Osteoblast (primary cell): ENCODE measurements around the gene SCGB3A2. TPM values are rescaled to one million over a fixed set of nuclear protein-coding genes. Genes with fewer than 3 reads are reported as not detected.

Source experiments
- DNase-seq: peaks from one replicate; pipeline ENCODE4 v3.0.0; 2011; ENCODE audit warnings: low spot score, mixed read lengths; ENCODE audit not compliant: insufficient read length; ENCODE audit errors: missing footprints
- H2AFZ ChIP-seq: 2 replicates; pipeline ENCODE4 v1.6.0; 2011; ENCODE audit warnings: mild to moderate bottlenecking, low read length
- H3K27ac ChIP-seq: 2 replicates; pipeline ENCODE4 v1.5.1; 2011; ENCODE audit warnings: mild to moderate bottlenecking, low read depth, low read length, moderate library complexity
- H3K27me3 ChIP-seq: 2 replicates; pipeline ENCODE4 v1.6.0; 2012; ENCODE audit warnings: mild to moderate bottlenecking, control low read depth, inconsistent platforms, low read length, moderate library complexity; ENCODE audit not compliant: insufficient read depth
- H3K36me3 ChIP-seq: 2 replicates; pipeline ENCODE4 v1.5.1; 2011; ENCODE audit warnings: mild to moderate bottlenecking, low read length, control low read depth, moderate library complexity; ENCODE audit not compliant: insufficient read depth
- H3K4me1 ChIP-seq: 2 replicates; pipeline ENCODE4 v1.5.1; 2011; ENCODE audit warnings: mild to moderate bottlenecking, low read length, control low read depth, moderate library complexity; ENCODE audit not compliant: insufficient read depth
- H3K4me2 ChIP-seq: 2 replicates; pipeline ENCODE4 v1.6.0; 2011; ENCODE audit warnings: mild to moderate bottlenecking, low read length; ENCODE audit not compliant: insufficient read depth
- H3K4me3 ChIP-seq: fragments of 200-600 bp; sonication (generic); 3 replicates; pipeline ENCODE4 v1.5.1; 2012; ENCODE audit warnings: mild to moderate bottlenecking, low read length, inconsistent platforms; ENCODE audit not compliant: insufficient read depth
- H3K79me2 ChIP-seq: 2 replicates; pipeline ENCODE4 v1.6.0; 2012; ENCODE audit warnings: mild to moderate bottlenecking, low read length, control low read depth, inconsistent platforms; ENCODE audit not compliant: insufficient read depth
- H3K9me3 ChIP-seq: 2 replicates; pipeline ENCODE4 v1.5.1; 2011; ENCODE audit warnings: low read depth, low read length, control low read depth
- H4K20me1 ChIP-seq: 2 replicates; pipeline ENCODE4 v1.6.0; 2012; ENCODE audit warnings: mild to moderate bottlenecking, low read length, control low read depth; ENCODE audit not compliant: insufficient read depth
- CTCF ChIP-seq: IDR thresholded peaks from 2 replicates; pipeline ENCODE4 v1.5.1; 2011; ENCODE audit warnings: mild to moderate bottlenecking, low read depth, low read length, moderate library complexity; ENCODE audit errors: extremely low read depth
- total RNA-seq: library from RNA; depleted of rRNA; stranded (reverse); fragments of >200 nt; gene quantifications from 2 replicates; pipeline ENCODE4 v1.2.3, GENCODE V29; 2012

SCGB3A2 gene
- total RNA-seq, 1 donor: not detected

GRCh38 chr5:147835386-147835798 lies 43.1 kb upstream of the SCGB3A2 start:
- Histone ChIP-seq H3K4me1 (no peaks in the 10 kb centered on the region), H3K27ac (no peak overlapping the region), H4K20me1 (no peaks in the 10 kb centered on the region), H3K4me2 (no peak overlapping the region), H2AFZ (no peak overlapping the region), H3K9me3 (no peaks in the 10 kb centered on the region), H3K36me3 (no peaks in the 10 kb centered on the region), H3K79me2 (no peaks in the 10 kb centered on the region), H3K27me3 (no peaks in the 10 kb centered on the region), H3K4me3 (no peak overlapping the region)
- DNase-seq: no peak
- TF ChIP-seq CTCF: no peak

GRCh38 chr5:147836439-147836838 lies 42.1 kb upstream of the SCGB3A2 start:
- H3K79me2 ChIP-seq: no peaks in the 10 kb centered on the region
- no peak overlapping the region for H2AFZ ChIP-seq
- H4K20me1 ChIP-seq: no peaks in the 10 kb centered on the region
- DNase-seq: no peak
- H3K27me3 ChIP-seq: no peaks in the 10 kb centered on the region
- H3K4me3 ChIP-seq: no peak overlapping the region
- H3K4me2 ChIP-seq: no peak overlapping the region
- H3K9me3 ChIP-seq: no peaks in the 10 kb centered on the region
- H3K27ac ChIP-seq: no peak overlapping the region
- no peaks in the 10 kb centered on the region for H3K36me3 ChIP-seq
- no peaks in the 10 kb centered on the region for H3K4me1 ChIP-seq
- no peak for TF ChIP-seq CTCF

- Histone ChIP-seq H3K79me2 (no peaks in the 10 kb centered on the region), H3K4me2 (no peak overlapping the region), H4K20me1 (no peaks in the 10 kb centered on the region), H3K36me3 (no peaks in the 10 kb centered on the region), H3K27ac (no peak overlapping the region), H2AFZ (no peak overlapping the region), H3K27me3 (no peaks in the 10 kb centered on the region), H3K4me3 (no peak overlapping the region), H3K9me3 (no peaks in the 10 kb centered on the region), H3K4me1 (no peaks in the 10 kb centered on the region)
- no peak for DNase-seq
- no peak for TF ChIP-seq CTCF
These were observed 35.6 kb upstream of the SCGB3A2 start for GRCh38 chr5:147842869-147843268.

GRCh38 chr5:147844846-147845245 lies 33.7 kb upstream of the SCGB3A2 start:
- H3K4me3 ChIP-seq: no peak overlapping the region
- no peak overlapping the region for H3K27ac ChIP-seq
- no peaks in the 10 kb centered on the region for H3K27me3 ChIP-seq
- no peak for DNase-seq
- H4K20me1 ChIP-seq: no peaks in the 10 kb centered on the region
- no peak overlapping the region for H3K4me2 ChIP-seq
- no peaks in the 10 kb centered on the region for H3K4me1 ChIP-seq
- no peak for TF ChIP-seq CTCF
- no peaks in the 10 kb centered on the region for H3K9me3 ChIP-seq
- H2AFZ ChIP-seq: no peak overlapping the region
- no peaks in the 10 kb centered on the region for H3K79me2 ChIP-seq
- H3K36me3 ChIP-seq: no peaks in the 10 kb centered on the region
